GM21447 (cell line): ENCODE results near the gene INPP1.

Source experiments
- ATAC-seq: cut with Tn5 transposase; IDR thresholded peaks from one replicate; pipeline ENCODE4 v1.9.1; 2021; ENCODE audit not compliant: unreplicated experiment

INPP1 gene

GRCh38 chr2:190407662-190408537 lies 64.5 kb downstream of the INPP1 start, which contains the start of gene MFSD6:
TSS of gene MFSD6 (plus strand) at chr2:190408355. CDS start at chr2:190436030, 27,675 bp downstream.
- ATAC-seq = peak; percentile 47

- ATAC-seq = peak; percentile 75
These were observed 65.3 kb downstream of the INPP1 start for GRCh38 chr2:190408538-190409271.

GRCh38 chr2:190409616-190410015 lies 66.2 kb downstream of the INPP1 start:
- no peak for ATAC-seq

GRCh38 chr2:190410166-190410565 lies 66.8 kb downstream of the INPP1 start:
- no peak for ATAC-seq

GRCh38 chr2:190412966-190413365 lies 69.6 kb downstream of the INPP1 start:
- no peak for ATAC-seq

- no peak for ATAC-seq
These were observed 70.0 kb downstream of the INPP1 start for GRCh38 chr2:190413421-190413820.

GRCh38 chr2:190415251-190415650 lies 71.9 kb downstream of the INPP1 start:
- no peak for ATAC-seq

GRCh38 chr2:190415794-190416775 lies 72.7 kb downstream of the INPP1 start:
- ATAC-seq = peak; percentile 54

- no peak for ATAC-seq
These were observed 73.9 kb downstream of the INPP1 start for GRCh38 chr2:190417045-190417842.

- ATAC-seq = no peak
These were observed 75.3 kb downstream of the INPP1 start for GRCh38 chr2:190418727-190419126.

- no peak for ATAC-seq
These were observed 77.4 kb downstream of the INPP1 start for GRCh38 chr2:190420801-190421200.
